Measurements from ENCODE around the gene ARG1.
"Not testable (repeated sequence)": the region's sequence is repeated elsewhere in the genome, so short reads cannot be mapped to it uniquely, and the experiment has no call there.

The ARG1 gene

DNA sequence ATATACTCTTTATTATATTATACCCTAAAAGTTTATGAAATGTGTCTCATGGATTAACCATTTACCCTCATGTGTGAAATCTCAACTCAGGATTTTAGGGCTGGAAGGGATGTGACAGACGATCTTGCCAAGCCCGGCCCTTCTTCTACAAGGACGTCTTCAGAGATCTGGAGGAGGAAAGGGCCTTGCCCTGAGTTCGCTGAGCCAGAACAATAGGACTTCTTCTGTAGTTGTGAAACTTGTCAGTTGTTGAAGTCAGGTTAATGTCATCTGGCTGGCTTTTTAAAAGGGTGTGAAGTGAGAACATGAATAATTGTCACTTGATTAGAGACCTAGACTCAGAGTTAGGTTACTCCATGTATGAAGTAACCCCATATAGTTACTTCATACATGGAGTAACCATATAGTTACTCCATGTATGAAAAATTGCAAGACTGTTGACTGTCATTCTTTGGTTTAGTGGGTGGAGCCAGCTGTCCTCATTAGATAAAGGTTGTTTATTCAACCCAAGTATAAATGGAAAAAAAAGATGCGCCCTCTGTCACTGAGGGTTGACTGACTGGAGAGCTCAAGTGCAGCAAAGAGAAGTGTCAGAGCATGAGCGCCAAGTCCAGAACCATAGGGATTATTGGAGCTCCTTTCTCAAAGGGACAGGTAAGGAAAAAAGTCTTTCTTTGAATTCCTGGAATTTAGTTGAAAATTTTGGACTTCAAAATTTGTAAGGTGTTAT, at the start of gene ARG1:
TSS of gene ARG1 (plus strand) at position 541 of the 730 bp plus-strand sequence. CDS start at position 598, 57 bp downstream.
- DNase-seq (ENCODE audit: low read depth in 1 of 2, low spot score in 1 of 2): no peak

DNA sequence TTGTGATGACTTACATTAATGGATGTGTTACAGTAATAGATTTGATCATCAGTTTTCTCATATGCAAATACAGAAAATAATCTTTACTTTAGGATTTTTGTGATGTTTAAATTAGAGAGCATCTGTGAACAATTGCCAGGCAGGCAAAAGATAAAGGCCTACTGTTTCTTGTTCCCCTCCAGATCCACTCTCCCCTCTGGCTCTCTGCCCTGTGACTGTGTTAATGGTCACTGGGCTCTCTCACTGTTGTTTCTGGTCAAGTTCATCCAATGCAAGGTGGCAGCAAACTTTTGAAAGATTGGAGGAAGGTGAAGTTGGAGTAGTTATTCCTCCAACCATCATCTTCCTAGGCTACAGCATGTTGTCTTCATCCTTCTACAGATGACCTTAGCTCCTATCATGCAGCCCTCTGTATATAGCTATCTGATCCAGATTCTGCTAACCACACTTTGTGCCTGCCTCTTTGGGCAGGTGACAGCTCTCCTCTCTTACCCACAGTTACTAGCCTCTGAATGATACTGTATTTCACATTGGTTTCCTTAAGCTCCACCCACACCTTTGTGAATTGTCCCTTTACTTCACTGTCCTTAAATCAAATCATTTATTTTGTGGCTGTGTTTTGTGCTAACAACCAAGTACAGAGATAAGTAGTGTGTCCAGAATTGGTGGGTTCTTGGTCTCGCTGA, 48.9 kb upstream of the ARG1 start:
- DNase-seq (ENCODE audit: low read depth in 1 of 2, low spot score in 1 of 2): no peak

DNA sequence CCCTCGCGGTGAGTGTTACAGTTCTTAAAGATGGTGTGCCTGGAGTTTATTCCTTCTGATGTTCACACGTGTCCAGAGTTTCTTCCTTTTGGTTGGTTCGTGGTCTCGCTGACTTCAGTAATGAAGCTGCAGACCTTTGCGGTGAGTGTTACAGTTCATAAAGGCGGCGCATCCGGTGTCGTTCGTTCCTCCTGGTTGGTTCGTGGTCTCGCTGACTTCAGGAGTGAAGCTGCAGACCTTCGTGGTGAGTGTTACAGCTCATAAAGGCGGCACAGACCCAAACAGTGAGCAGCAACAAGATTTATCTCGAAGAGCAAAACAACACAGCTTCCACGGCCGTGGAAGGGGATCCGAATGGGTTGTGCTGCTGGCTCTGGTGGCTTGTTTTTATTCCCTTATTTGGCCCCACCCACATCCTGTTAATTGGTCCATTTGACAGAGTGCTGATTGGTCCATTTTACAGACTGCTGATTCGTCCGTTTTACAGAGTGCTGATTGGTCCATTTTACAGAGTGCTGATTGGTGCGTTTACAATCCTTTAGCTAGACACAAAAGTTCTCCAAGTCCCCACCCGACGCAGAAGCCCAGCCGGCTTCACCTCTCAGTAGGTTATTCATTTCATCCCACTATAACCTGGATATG, 48.2 kb upstream of the ARG1 start:
- DNase-seq (ENCODE audit: low read depth in 1 of 2, low spot score in 1 of 2): no peak

DNA sequence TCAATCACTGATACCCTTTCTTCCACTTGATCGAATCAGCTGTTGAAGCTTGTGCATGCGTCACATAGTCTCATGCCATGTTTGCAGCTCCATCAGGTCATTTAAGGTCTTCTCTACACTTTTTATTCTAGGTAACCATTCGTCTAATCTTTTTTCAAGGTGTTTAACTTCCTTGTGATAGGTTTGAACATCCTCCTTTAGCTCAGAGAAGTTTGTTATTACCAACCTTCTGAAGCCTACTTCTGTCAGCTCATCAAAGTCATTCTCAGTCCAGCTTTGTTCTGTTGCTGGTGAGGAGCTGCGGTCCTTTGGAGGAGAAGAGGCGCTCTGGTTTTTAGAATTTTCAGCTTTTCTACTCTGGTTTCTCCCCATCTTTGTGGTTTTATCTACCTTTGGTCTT, 42.1 kb upstream of the ARG1 start:
- DNase-seq (ENCODE audit: low read depth in 1 of 2, low spot score in 1 of 2): not testable (repeated sequence)

DNA sequence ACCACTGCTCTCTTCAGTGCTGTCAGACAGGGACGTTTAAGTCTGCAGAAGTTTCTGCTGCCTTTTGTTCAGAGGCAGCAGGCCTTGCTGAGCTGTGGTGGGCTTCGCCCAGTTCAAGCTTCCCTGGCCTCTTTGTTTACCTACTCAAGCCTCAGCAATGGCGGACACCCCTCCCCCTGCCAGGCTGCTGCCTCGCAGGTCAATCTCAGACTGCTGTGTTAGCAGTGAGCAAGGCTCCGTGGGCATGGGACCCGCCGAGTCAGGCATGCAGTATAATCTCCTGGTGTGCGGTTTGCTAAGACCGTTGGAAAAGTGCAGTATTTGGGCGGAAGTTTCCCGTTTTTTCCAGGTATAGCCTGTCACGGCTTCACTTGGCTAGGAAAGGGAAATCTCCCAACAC, 41.3 kb upstream of the ARG1 start:
- not testable (repeated sequence) for DNase-seq (ENCODE audit: low read depth in 1 of 2, low spot score in 1 of 2)

DNA sequence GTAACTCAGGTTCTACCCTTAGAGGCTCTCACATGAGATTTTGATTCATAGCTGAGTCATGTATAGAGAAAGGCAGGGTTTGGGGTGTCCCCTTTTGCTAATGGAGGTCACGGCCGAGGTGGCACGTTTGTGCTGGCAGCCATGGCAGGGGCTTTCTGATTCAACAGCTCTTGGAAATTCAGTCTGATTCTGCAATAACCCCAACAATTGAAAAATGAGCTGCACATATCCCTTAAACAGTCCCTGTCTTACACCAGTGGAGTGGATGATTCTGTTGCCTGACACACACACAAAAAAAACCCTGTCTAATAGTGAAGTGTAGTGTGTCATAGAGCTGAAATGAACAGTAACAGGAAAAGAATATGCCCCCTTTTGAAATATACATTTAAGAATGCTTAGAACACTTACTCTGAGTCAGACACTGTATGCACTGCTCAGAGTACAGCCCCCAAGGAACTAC, 40.4 kb upstream of the ARG1 start:
- DNase-seq (ENCODE audit: low read depth in 1 of 2, low spot score in 1 of 2): peak in 1 of 2 donors; percentile 24

DNA sequence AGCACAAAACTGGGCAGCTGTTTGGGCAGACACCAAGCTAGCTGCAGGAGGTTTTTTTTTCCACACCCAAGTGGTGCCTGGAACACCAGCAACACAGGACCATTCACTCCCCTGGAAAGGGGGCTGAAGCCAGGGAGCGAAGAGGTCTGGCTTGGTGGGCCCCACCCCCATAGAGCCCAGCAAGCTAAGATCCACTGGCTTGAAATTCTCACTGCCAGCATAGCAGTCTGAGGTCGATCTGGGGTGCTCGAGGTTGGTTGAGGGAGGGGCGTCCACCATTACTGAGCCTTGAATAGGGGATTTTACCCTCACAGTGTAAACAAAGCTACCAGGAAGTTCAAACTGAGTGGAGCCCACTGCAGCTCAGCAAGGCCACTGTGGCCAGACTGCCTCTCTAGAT, 34.4 kb upstream of the ARG1 start:
- not testable (repeated sequence) for DNase-seq (ENCODE audit: low read depth in 1 of 2, low spot score in 1 of 2)

DNA sequence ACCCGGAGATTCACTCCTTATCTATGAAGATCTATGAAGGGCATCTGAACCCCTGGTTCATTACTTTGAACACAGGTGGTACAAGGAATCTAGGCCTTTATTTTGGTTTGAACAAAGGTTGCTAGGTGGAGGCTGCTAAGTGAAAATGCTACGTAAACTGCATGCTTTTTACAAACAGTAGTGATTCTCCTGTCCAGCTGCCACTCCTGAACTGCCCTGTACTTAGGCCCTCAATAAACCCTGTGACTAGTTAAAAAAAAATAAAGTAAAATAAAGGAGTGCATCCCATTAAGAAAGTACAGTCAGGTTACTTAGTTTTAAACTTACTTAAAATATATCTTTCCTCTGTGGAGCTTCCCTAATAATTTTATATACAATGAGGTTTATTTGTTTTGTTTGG, 27.7 kb upstream of the ARG1 start:
- no peak for DNase-seq (ENCODE audit: low read depth in 1 of 2, low spot score in 1 of 2)

DNA sequence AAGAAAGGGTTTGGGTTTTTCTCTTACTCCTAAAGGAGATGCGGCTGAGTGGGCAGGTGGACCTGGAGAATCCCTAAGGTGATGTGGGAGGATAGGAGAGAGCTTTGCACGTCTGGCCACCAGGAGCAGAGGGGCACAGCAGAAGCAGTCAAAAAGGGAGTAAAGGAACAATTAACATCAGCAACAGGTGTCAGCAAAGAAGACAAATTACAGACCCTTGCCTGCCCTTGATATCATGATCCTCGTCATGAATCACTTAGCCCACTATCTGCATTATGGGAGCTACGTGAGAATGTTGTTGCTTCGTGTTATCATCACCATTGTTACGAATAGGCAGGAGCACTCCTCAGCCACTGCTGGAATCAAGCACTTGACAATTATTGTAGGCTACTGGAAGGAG, 25.5 kb upstream of the ARG1 start:
- DNase-seq (ENCODE audit: low read depth in 1 of 2, low spot score in 1 of 2): no peak

DNA sequence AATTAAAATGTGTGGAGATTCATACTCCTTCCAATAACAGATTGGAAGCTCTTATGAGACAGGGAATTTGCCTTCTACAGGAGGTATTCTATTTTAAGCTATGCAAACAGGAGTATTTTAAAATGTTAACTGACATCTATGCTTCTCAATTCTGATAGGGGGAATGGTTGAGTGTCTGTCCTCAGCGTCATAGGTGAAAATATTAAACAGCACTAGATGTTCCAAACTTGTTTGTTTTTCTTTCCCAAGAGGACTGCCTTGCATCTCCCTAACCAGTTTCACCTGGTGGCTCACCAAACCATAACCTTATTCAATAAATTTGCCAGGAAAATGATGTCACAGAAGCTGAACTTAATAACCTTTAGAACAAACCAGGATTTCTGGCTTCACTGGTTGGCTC, 24.6 kb upstream of the ARG1 start:
- no peak for DNase-seq (ENCODE audit: low read depth in 1 of 2, low spot score in 1 of 2)

DNA sequence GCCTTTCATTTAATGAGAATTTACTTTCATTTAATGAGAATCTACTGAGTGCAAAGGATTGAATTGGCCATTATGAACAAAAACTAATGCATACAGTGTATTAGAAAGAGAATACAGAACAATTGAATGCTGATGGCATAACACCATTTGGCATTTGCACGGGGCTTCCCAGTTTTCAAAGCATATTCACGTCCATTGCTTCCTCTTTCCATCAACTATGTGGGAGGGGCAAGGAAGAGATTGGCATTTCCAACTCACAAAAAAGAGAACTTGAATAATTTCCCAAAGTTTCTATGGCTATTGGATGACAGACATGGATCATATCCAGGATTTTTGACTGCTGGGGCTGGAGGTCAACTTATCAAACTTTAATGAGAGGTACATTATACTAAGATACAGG, 23.2 kb upstream of the ARG1 start:
- no peak for DNase-seq (ENCODE audit: low read depth in 1 of 2, low spot score in 1 of 2)

DNA sequence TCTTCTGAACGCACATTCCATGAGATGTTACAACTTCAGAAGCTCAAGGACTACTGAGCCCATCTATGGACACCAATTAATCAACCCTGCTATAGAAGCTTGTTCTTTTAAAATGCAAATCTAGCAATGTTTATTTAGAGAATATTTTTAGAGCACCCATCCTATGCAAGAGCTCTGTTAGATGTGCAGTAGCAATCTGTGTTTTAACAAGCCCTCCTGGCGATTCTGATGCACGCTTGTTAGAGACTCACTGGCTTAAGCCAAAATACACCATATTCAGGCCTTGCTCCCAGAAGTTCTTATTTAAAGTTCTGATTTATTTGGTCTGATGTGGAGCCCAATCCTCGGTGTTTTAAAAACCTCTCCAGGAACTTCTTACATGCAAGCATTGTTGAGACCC, 21.1 kb upstream of the ARG1 start:
- no peak for DNase-seq (ENCODE audit: low read depth in 1 of 2, low spot score in 1 of 2)

DNA sequence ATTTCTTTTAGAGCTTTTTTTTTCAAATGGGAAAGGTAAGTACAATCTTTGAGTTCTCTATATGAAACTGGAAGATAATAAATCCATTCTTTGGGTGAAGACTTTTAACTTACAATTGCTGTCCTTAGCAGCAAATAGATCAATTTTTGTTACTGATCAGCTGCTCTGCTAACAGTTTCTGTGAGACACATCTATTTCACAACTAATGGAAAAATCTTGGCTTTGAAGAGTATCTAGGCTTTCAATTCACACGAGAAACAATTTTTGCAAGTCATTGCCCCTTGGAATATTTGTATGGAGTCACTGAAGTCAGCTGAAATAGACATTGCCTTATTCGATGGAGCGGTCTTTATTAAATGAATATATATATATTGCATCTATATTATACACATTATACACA, 20.5 kb upstream of the ARG1 start:
- no peak for DNase-seq (ENCODE audit: low read depth in 1 of 2, low spot score in 1 of 2)

DNA sequence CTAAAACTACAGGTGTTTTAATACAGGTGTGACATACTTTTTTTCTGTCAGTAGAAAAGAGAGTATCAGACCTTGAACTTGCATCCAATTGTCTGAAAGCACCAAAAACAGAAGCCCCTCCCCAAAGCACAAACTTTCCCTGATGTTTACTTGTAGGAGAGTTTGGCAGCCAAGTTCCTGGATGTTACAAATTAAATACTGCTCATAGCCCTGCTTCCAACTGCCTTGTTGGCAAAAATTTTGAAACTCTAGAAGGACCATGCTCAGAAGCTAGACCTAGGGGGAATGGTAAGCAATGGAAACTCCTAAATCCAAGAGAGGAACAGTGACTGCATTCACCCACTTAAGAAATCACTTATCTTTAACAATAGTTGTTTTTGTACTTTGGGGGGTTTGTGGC, 17.0 kb upstream of the ARG1 start:
- DNase-seq (ENCODE audit: low read depth in 1 of 2, low spot score in 1 of 2): no peak

DNA sequence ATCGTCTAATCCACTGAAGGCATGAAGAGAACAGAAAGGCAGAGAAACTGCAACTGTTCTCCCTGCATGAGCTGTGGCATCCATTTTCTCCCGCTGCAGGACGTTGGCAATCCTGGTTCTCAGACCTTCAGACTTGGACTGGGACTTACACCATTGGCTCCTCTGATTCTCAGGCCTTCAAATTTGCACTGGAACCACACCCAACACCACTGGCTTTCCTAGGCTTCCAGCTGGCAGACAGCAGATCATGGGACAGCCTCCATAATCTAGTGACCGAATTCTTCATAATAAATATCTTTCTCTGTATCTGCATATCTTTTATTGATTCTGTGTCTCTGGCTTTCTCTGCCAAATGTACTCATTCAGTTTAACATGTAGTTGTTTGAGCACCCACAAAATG, 14.1 kb upstream of the ARG1 start:
- no peak for DNase-seq (ENCODE audit: low read depth in 1 of 2, low spot score in 1 of 2)

DNA sequence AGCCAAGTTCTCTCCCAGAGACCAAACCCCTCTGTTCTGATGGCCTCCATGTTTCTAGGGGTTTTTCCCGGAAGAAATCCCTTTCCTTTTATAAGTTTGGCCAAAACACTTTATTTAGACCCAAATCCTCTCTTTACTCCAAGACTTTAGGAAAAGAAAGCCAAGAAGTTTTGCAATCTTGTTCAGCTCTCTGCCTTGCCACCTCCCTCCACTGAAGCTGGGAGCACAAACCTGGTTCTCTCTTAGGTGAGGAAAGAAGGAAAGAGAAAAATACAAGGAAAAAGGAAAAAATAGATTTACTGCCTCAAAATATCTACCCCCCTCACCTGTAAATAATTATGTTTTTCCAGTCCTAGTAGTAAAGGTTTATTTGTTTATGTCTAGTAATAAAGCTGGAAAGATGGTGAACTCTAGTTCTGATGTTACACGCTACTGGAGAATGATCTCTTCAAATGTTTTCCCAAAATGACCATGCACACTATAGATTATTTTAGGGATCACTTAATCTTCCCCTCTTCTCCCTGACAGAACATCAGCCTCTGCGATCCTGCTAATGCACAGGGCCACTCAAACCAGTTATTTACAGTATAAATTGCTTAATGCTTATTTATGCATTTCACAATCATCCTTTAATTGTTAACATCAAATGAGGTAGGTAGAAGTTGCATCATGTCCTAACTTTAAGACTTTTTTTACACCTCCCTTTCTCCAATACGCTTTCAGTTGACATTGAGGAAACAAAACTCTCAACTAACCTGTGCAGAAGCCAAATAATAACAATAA, 10.9 kb upstream of the ARG1 start:
- no peak for DNase-seq (ENCODE audit: low read depth in 1 of 2, low spot score in 1 of 2)

DNA sequence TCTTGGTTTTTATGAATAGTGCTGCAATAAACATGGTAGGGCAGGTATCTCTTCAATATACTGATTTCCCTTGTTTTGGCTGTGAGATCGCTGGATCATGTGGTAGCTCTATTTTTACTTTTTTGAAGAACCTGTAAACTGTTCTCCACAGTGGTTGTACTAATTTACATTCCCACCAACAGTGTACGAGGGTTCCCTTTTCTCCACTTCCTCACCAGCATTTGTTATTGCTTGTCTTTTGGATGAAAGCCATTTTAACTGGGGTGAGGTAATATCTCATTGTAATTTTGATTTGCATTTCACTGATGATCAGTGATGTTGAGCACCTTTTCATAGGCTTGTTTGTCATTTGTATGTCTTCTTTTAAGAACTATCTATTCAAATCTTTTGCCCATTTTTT, 8.0 kb upstream of the ARG1 start:
- DNase-seq (ENCODE audit: low read depth in 1 of 2, low spot score in 1 of 2): no peak

DNA sequence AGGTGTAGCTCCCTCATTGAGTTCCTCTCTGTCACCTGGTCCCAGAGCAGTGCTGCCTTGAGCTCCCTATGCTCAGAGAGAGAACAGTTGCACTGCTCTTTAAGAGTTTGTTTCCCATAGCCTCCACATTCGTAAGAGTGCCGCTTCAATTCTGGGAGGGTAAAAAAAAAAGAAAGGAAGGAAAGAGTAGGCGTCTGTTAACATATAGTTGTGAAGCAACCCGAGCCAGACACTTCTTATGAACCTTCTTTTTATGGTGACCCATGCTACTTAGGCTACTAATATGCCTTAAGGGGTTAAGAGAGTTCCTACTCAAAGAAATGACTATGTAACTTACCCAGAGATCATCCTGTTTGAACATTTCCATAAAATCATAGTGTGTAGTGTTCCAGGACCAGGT, 4.3 kb upstream of the ARG1 start:
- no peak for DNase-seq (ENCODE audit: low read depth in 1 of 2, low spot score in 1 of 2)

DNA sequence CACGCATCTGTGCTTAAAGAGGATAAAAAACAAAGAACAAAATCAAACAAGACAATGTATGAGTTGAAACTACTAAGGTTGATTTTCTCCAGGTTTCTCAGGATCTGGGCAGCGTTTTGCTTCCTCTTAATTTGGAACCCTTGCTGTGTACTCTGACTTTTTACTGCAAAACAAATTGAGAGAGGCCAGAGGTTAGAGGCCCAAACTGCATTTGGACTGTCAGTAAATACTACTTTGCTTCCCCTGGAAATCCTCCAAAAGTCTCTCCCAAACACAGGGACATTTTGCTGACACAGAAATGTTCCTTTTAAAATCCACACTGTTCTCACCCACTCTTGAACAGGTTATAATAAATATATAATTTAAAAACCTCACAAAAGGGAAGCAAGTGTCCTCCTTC, 1.1 kb downstream of the ARG1 start:
- DNase-seq (ENCODE audit: low read depth in 1 of 2, low spot score in 1 of 2): no peak

DNA sequence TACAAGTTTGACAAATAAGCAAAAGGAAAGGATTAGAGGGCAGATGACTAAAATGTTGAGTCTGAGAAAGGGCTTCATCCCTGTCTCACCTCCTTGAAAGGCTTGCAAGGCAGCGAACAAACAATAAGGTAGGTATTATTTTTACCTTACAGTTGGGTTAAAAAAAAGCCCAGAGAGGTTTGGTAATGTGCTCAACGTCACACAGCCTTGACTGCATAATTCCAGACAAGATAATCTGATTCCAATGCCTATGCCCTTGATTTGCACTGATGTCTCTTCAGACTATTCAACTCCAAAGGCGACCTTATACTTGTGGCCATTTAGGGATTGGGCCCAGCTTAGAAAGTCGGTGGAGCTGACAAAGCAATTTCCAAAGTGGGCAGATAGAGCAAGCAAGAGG, 1.7 kb downstream of the ARG1 start:
- no peak for DNase-seq (ENCODE audit: low read depth in 1 of 2, low spot score in 1 of 2)

DNA sequence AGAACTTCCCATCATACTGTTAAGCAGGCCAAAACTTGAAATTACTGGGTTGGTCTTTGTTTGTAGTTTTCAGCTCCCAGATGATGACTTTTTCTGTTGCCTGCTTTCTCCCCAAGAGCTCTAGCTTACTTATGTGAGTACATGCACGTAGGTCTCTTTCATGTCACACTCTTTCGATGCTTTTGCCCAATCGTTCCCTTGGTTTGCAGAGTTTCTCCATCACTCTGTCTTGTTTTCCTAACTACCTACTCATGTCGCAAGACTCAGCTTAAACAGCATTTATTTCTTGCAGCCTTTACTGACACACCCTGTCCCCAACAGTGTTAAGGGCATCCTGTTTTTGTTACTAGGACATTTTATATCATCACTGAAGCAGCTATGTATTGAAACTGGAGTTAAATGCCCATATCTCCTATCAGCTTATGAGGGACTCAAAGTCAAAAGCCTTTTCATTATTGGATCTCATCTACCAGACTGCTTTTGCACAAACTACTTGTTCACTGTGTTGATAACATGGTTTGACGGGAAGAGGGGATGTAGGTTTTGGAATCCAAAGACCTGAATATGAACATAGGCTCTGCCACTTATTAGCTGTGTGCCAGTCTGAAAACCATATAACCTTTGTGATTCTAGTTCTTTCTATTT, 2.9 kb downstream of the ARG1 start:
- DNase-seq (ENCODE audit: low read depth in 1 of 2, low spot score in 1 of 2): no peak
